Stimulated activated CD8-positive, alpha-beta memory T cell treated with anti-CD3 and anti-CD28 coated beads, Interleukin-15, amount 100 ng/mL, for 4 hours (primary cell): ENCODE measurements around the gene KLHL28.
"Not testable (repeated sequence)": the region's sequence is repeated elsewhere in the genome, so short reads cannot be mapped to it uniquely, and the experiment has no call there.

Experiments
- DNase-seq, 2 donors: peaks; one replicate each; pipeline ENCODE4 v3.0.0-alpha.2; 2020; ENCODE audit warnings: low read depth in 2 of 2

Gene KLHL28

GRCh38 chr14:44897041-44897844 lies 64.5 kb downstream of the KLHL28 start:
- DNase-seq = peak; percentile 93 to 97

- DNase-seq = no peak
Measured at GRCh38 chr14:44896275-44897040, 65.3 kb downstream of the KLHL28 start.

- DNase-seq = no peak
Measured at GRCh38 chr14:44895716-44896115, 66.0 kb downstream of the KLHL28 start.

GRCh38 chr14:44893535-44893934 lies 68.2 kb downstream of the KLHL28 start:
- DNase-seq = no peak

- DNase-seq = not testable (repeated sequence)
Measured at GRCh38 chr14:44891726-44892372, 69.9 kb downstream of the KLHL28 start.

GRCh38 chr14:44889595-44890471 lies 71.9 kb downstream of the KLHL28 start:
- no peak for DNase-seq

GRCh38 chr14:44887596-44887955 lies 74.2 kb downstream of the KLHL28 start:
- no peak for DNase-seq

- DNase-seq = no peak
Measured at GRCh38 chr14:44886860-44887595, 74.7 kb downstream of the KLHL28 start.

GRCh38 chr14:44880791-44881190 lies 81.0 kb downstream of the KLHL28 start:
- no peak for DNase-seq
